Caco-2 (cell line): ENCODE data around the gene PHB1. TPM values are rescaled to one million over a fixed set of nuclear protein-coding genes. Genes with fewer than 3 reads are reported as not detected.
"Not testable (repeated sequence)": the region's sequence is repeated elsewhere in the genome, so short reads cannot be mapped to it uniquely, and the experiment has no call there.

ENCODE experiments used
- BruUV-seq: library from RNA; stranded (reverse); fragments of 400-500 nt; replicated peaks from 2 replicates; lab custom pipeline; 2021; lab: Mats Ljungman, UMichigan
- CTCF ChIA-PET: fragments of 300-600 bp; sonication (Branson Sonifier 250); formaldehyde crosslinking; loops from one replicate; lab custom pipeline; 2022; ENCODE audit warnings: antibody characterized with exemption; lab: Charles Lee
- POLR2A ChIA-PET: fragments of 300-600 bp; sonication (Branson Sonifier 250); formaldehyde crosslinking; loops from one replicate; lab custom pipeline; 2022; ENCODE audit warnings: antibody characterized with exemption; lab: Charles Lee
- DNase-seq, 2 experiments: peaks; one replicate each; pipeline versions ENCODE4 v3.0.0 to v3.0.0-alpha.2; 2020 to 2022
- H3K27me3 ChIP-seq: replicated peaks from 2 replicates; pipeline ENCODE4 v1.6.0; 2011; ENCODE audit warnings: low read length; ENCODE audit not compliant: control insufficient read depth, insufficient read depth
- H3K36me3 ChIP-seq: 2 replicates; pipeline ENCODE4 v1.5.1; 2011; ENCODE audit warnings: low read length; ENCODE audit not compliant: control insufficient read depth, insufficient read depth
- H3K4me1 ChIP-seq: fragments of 250-450 bp; sonication (Bioruptor Pico); 2 replicates; pipeline ENCODE4 v1.5.1; 2020; ENCODE audit warnings: mild to moderate bottlenecking
- H3K4me3 ChIP-seq: 2 replicates; pipeline ENCODE4 v1.5.1; 2011; ENCODE audit warnings: low read depth, mild to moderate bottlenecking, control low read depth, low read length
- H3K9me3 ChIP-seq: fragments of 250-450 bp; sonication (Bioruptor Pico); 2 replicates; pipeline ENCODE4 v1.5.1; 2020; ENCODE audit warnings: mild to moderate bottlenecking, moderate library complexity
- H3K27ac Mint-ChIP-seq: one replicate; pipeline ENCODE4 v1.8.0; 2022; ENCODE audit warnings: mixed read lengths; ENCODE audit not compliant: unreplicated experiment
- H3K27me3 Mint-ChIP-seq: one replicate; pipeline ENCODE4 v1.8.0; 2022; ENCODE audit warnings: mixed read lengths; ENCODE audit not compliant: insufficient read depth, unreplicated experiment
- H3K36me3 Mint-ChIP-seq: one replicate; pipeline ENCODE4 v1.8.0; 2022; ENCODE audit warnings: mild to moderate bottlenecking, mixed read lengths; ENCODE audit not compliant: insufficient read depth, unreplicated experiment
- H3K4me1 Mint-ChIP-seq: one replicate; pipeline ENCODE4 v1.8.0; 2022; ENCODE audit warnings: low read depth, mixed read lengths; ENCODE audit not compliant: unreplicated experiment
- H3K4me3 Mint-ChIP-seq: one replicate; pipeline ENCODE4 v1.8.0; 2022; ENCODE audit warnings: mild to moderate bottlenecking, moderate library complexity, mixed read lengths; ENCODE audit not compliant: unreplicated experiment
- H3K9me3 Mint-ChIP-seq: one replicate; pipeline ENCODE4 v1.8.0; 2022; ENCODE audit warnings: mixed read lengths; ENCODE audit not compliant: unreplicated experiment
- CTCF ChIP-seq, 2 experiments: fragments of 200-600 bp in 1 of 2; IDR thresholded peaks; 1 replicate in 1 of 2; 2 replicates in 1 of 2; pipeline versions ENCODE4 v1.5.1 to v1.8.0; 2011 to 2022; ENCODE audit warnings: antibody characterized with exemption in 1 of 2, control low read depth in 1 of 2, inconsistent platforms in 1 of 2, low read depth in 1 of 2, low read length in 1 of 2, mild to moderate bottlenecking in 1 of 2, moderate library complexity in 1 of 2; ENCODE audit not compliant: insufficient read depth in 1 of 2, severe bottlenecking in 1 of 2, unreplicated experiment in 1 of 2
- intact Hi-C: fragments of 100-400 bp; cut with micrococcal nuclease; formaldehyde crosslinking; loops from one replicate; pipeline ENCODE4 v1.10.0; 2022; ENCODE audit not compliant: unreplicated experiment
- total RNA-seq: library from RNA; stranded (reverse); gene quantifications from 2 replicates; pipeline ENCODE4 v1.2.3, GENCODE V29; 2022

PHB1 gene
- total RNA-seq, 1 experiment from 2014 or later = 761 TPM

GRCh38 chr17:49422714-49423113 is 8.0 kb upstream of the PHB1 start:
- intact Hi-C loops = no loop called here
- H3K9me3 ChIP-seq = peaks cover 41% of the 10 kb centered on the region
- H3K4me1 Mint-ChIP-seq = no peaks in the 10 kb centered on the region
- POLR2A ChIA-PET = no interaction called here
- H3K36me3 Mint-ChIP-seq = no peaks in the 10 kb centered on the region
- DNase-seq = no peak
- H3K4me1 ChIP-seq = no peaks in the 10 kb centered on the region
- no peak overlapping the region for H3K27ac Mint-ChIP-seq
- CTCF ChIA-PET = no interaction called here
- H3K27me3 Mint-ChIP-seq = peaks cover 10% of the 10 kb centered on the region
- H3K9me3 Mint-ChIP-seq = peaks cover 44% of the 10 kb centered on the region
- no peak overlapping the region for H3K4me3 ChIP-seq
- no peak overlapping the region for H3K4me3 Mint-ChIP-seq
- no peaks in the 10 kb centered on the region for H3K36me3 ChIP-seq
- no peaks in the 10 kb centered on the region for H3K27me3 ChIP-seq
- no peak for TF ChIP-seq CTCF (IDR thresholded peaks at IDR 0.05; ENCODE audit: insufficient read depth in 1 of 2, low read depth in 1 of 2, low read length in 1 of 2, severe bottlenecking in 1 of 2, unreplicated experiment in 1 of 2)
- no TSS peak for BruUV-seq

- POLR2A ChIA-PET, H3K4me1 ChIP-seq, H3K4me3 Mint-ChIP-seq, H3K36me3 ChIP-seq, intact Hi-C loops, H3K4me1 Mint-ChIP-seq, H3K4me3 ChIP-seq, H3K27me3 Mint-ChIP-seq, H3K36me3 Mint-ChIP-seq, H3K27ac Mint-ChIP-seq, BruUV-seq, H3K27me3 ChIP-seq, CTCF ChIA-PET: not testable (repeated sequence)
- H3K9me3 Mint-ChIP-seq = peaks cover 45% of the 10 kb centered on the region
- H3K9me3 ChIP-seq = peaks cover 37% of the 10 kb centered on the region
- DNase-seq = peak in 1 of 2 experiments; percentile 47
Measured at GRCh38 chr17:49419761-49420160, 5.1 kb upstream of the PHB1 start.

GRCh38 chr17:49418754-49419740 is 4.4 kb upstream of the PHB1 start:
- H3K36me3 ChIP-seq, H3K27me3 Mint-ChIP-seq, H3K4me1 ChIP-seq, intact Hi-C loops, H3K4me3 Mint-ChIP-seq, H3K4me1 Mint-ChIP-seq, H3K4me3 ChIP-seq, H3K27me3 ChIP-seq, H3K27ac Mint-ChIP-seq, CTCF ChIA-PET, BruUV-seq: not testable (repeated sequence)
- Mint-ChIP-seq H3K36me3 (peaks cover 10% of the 10 kb centered on the region), H3K9me3 (peaks cover 38% of the 10 kb centered on the region)
- POLR2A ChIA-PET = interaction anchor here (0.7 kb wide), 1 partner anchor 16 kb away, joined by 8 read pairs; no protein-coding TSS in a partner anchor
- peaks cover 36% of the 10 kb centered on the region for H3K9me3 ChIP-seq
- peak in 1 of 2 experiments; percentile 45 for DNase-seq

- peak in 1 of 2 experiments; percentile 49 for DNase-seq
- no peaks in the 10 kb centered on the region for H3K27me3 ChIP-seq
- intact Hi-C loops = loop anchor here (1.0 to 2.0 kb wide), 2 partner anchors 52 to 285 kb away; partner anchors contain the start of gene ZNF652
- no peak for TF ChIP-seq CTCF (IDR thresholded peaks at IDR 0.05; ENCODE audit: insufficient read depth in 1 of 2, low read depth in 1 of 2, low read length in 1 of 2, severe bottlenecking in 1 of 2, unreplicated experiment in 1 of 2)
- H3K9me3 ChIP-seq = 0 out of 2 replicates have a peak, but pooled peaks cover 9% of the 10 kb centered on the region
- Mint-ChIP-seq H3K9me3 (peaks cover 11% of the 10 kb centered on the region), H3K27me3 (no peaks in the 10 kb centered on the region), H3K4me1 (no peaks in the 10 kb centered on the region), H3K27ac (peak overlapping the region; percentile 84), H3K4me3 (peak overlapping the region; percentile 88), H3K36me3 (peaks cover 54% of the 10 kb centered on the region)
- BruUV-seq = no TSS peak
- H3K4me1 ChIP-seq = peaks cover 4% of the 10 kb centered on the region
- CTCF ChIA-PET = interaction anchor here (0.7 to 4.0 kb wide), 23 partner anchors 17 to 1389 kb away, joined by 3 to 92 read pairs (median 6); partner anchors contain the start of genes FAM117A, NGFR and SLC35B1
- H3K36me3 ChIP-seq = peaks cover 14% of the 10 kb centered on the region
- POLR2A ChIA-PET = interaction anchor here (0.6 to 1.5 kb wide), 20 partner anchors 11 to 1452 kb away, joined by 3 to 10 read pairs (median 4); partner anchors contain the start of genes FAM117A, KAT7, SLC35B1 and SPOP
- H3K4me3 ChIP-seq = peak overlapping the region; percentile 61
Measured at GRCh38 chr17:49414271-49414621, 436 bp downstream of the PHB1 start.
